Astrocyte (in vitro differentiated cells and primary cell): ENCODE measurements around the gene TNFRSF25. TPM values are rescaled to one million over a fixed set of nuclear protein-coding genes. Genes with fewer than 3 reads are reported as not detected.

Experiments
- DNase-seq: peaks from one replicate; pipeline ENCODE4 v3.0.0-alpha.2; 2010; ENCODE audit warnings: low read depth
- FAIRE-seq: peaks from 2 replicates; lab custom pipeline; 2011; peaks lifted over from hg19 to GRCh38; lab: Jason Lieb, UNC
- H2AFZ ChIP-seq: 2 replicates; pipeline ENCODE4 v1.6.0; 2012; ENCODE audit warnings: low read depth, low read length, inconsistent platforms
- H3K27ac ChIP-seq: 2 replicates; pipeline ENCODE4 v1.5.1; 2011; ENCODE audit warnings: low read depth, low read length, inconsistent platforms
- H3K27me3 ChIP-seq: 2 replicates; pipeline ENCODE4 v1.6.0; 2011; ENCODE audit warnings: low read length, inconsistent platforms; ENCODE audit not compliant: insufficient read depth
- H3K36me3 ChIP-seq: 2 replicates; pipeline ENCODE4 v1.5.1; 2011; ENCODE audit warnings: low read length, inconsistent platforms; ENCODE audit not compliant: insufficient read depth
- H3K4me1 ChIP-seq: 2 replicates; pipeline ENCODE4 v1.5.1; 2011; ENCODE audit warnings: low read length, inconsistent platforms; ENCODE audit not compliant: insufficient read depth
- H3K4me2 ChIP-seq: 2 replicates; pipeline ENCODE4 v1.6.0; 2012; ENCODE audit warnings: low read length, inconsistent platforms
- H3K4me3 ChIP-seq: 2 replicates; pipeline ENCODE4 v1.5.1; 2011; ENCODE audit warnings: low read depth, mild to moderate bottlenecking, low read length, inconsistent platforms; ENCODE audit not compliant: insufficient read depth
- H3K79me2 ChIP-seq: 2 replicates; pipeline ENCODE4 v1.6.0; 2012; ENCODE audit warnings: mild to moderate bottlenecking, low read length, inconsistent platforms; ENCODE audit not compliant: insufficient read depth
- H3K9ac ChIP-seq: 2 replicates; pipeline ENCODE4 v1.6.0; 2012; ENCODE audit warnings: mild to moderate bottlenecking, low read length, inconsistent platforms
- H3K9me3 ChIP-seq: 2 replicates; pipeline ENCODE4 v1.5.1; 2012; ENCODE audit warnings: low read depth, mild to moderate bottlenecking, low read length, inconsistent platforms; ENCODE audit not compliant: insufficient read depth
- H4K20me1 ChIP-seq: 2 replicates; pipeline ENCODE4 v1.6.0; 2012; ENCODE audit warnings: low read length, inconsistent platforms; ENCODE audit not compliant: insufficient read depth
- H3K27ac Mint-ChIP-seq: one replicate; pipeline ENCODE4 v1.8.0; 2021; ENCODE audit warnings: mild to moderate bottlenecking, mixed read lengths; ENCODE audit not compliant: unreplicated experiment
- H3K27me3 Mint-ChIP-seq: one replicate; pipeline ENCODE4 v1.8.0; 2021; ENCODE audit warnings: low read depth, mixed read lengths; ENCODE audit not compliant: unreplicated experiment
- H3K36me3 Mint-ChIP-seq: one replicate; pipeline ENCODE4 v1.8.0; 2021; ENCODE audit warnings: low read depth, mixed read lengths; ENCODE audit not compliant: unreplicated experiment
- H3K4me1 Mint-ChIP-seq: one replicate; pipeline ENCODE4 v1.8.0; 2021; ENCODE audit warnings: low read depth, mixed read lengths; ENCODE audit not compliant: unreplicated experiment
- H3K4me3 Mint-ChIP-seq: one replicate; pipeline ENCODE4 v1.8.0; 2021; ENCODE audit warnings: mild to moderate bottlenecking, moderate library complexity, mixed read lengths; ENCODE audit not compliant: unreplicated experiment
- H3K9me3 Mint-ChIP-seq: one replicate; pipeline ENCODE4 v1.8.0; 2021; ENCODE audit warnings: mild to moderate bottlenecking, mixed read lengths; ENCODE audit not compliant: unreplicated experiment
- CTCF ChIP-seq: IDR thresholded peaks from 2 replicates; pipeline ENCODE4 v1.5.1; 2011; ENCODE audit warnings: low read depth, mild to moderate bottlenecking, inconsistent platforms, low read length, moderate library complexity; ENCODE audit not compliant: insufficient read depth
- EZH2 ChIP-seq: IDR thresholded peaks from 2 replicates; pipeline ENCODE4 v1.6.1; 2012; ENCODE audit warnings: mild to moderate bottlenecking, low read length, inconsistent platforms; ENCODE audit not compliant: insufficient read depth
- total RNA-seq: library from RNA; stranded (reverse); gene quantifications from 2 replicates; pipeline ENCODE4 v1.2.1, GENCODE V29; 2021

TNFRSF25 gene
- total RNA-seq, 1 donor from 2014 or later: 18.8 TPM

GRCh38 chr1:6470132-6471085 is 4.4 kb upstream of the TNFRSF25 start:
- Histone ChIP-seq H3K4me2 (no peak overlapping the region), H3K27me3 (no peaks in the 10 kb centered on the region), H4K20me1 (peaks cover 42% of the 10 kb centered on the region), H3K4me1 (no peaks in the 10 kb centered on the region), H3K36me3 (peaks cover 6% of the 10 kb centered on the region), H3K4me3 (no peak overlapping the region), H2AFZ (no peak overlapping the region), H3K27ac (no peak overlapping the region), H3K9ac (no peak overlapping the region), H3K9me3 (no peaks in the 10 kb centered on the region), H3K79me2 (no peaks in the 10 kb centered on the region)
- H3K9me3 Mint-ChIP-seq: no peaks in the 10 kb centered on the region
- peaks cover 7% of the 10 kb centered on the region for H3K27me3 Mint-ChIP-seq
- H3K4me3 Mint-ChIP-seq: no peak overlapping the region
- H3K27ac Mint-ChIP-seq: no peak overlapping the region
- FAIRE-seq (no peak), DNase-seq (no peak)
- TF ChIP-seq EZH2 (no peak), CTCF (no peak)
- H3K36me3 Mint-ChIP-seq: peaks cover 28% of the 10 kb centered on the region
- no peaks in the 10 kb centered on the region for H3K4me1 Mint-ChIP-seq

- H3K36me3 Mint-ChIP-seq: peaks cover 29% of the 10 kb centered on the region
- peaks cover 7% of the 10 kb centered on the region for H3K27me3 Mint-ChIP-seq
- Histone ChIP-seq H4K20me1 (peaks cover 52% of the 10 kb centered on the region), H2AFZ (no peak overlapping the region), H3K27me3 (no peaks in the 10 kb centered on the region), H3K4me1 (no peaks in the 10 kb centered on the region), H3K4me3 (no peak overlapping the region), H3K79me2 (no peaks in the 10 kb centered on the region), H3K9ac (no peak overlapping the region), H3K27ac (no peak overlapping the region), H3K36me3 (peaks cover 6% of the 10 kb centered on the region), H3K9me3 (no peaks in the 10 kb centered on the region), H3K4me2 (no peak overlapping the region)
- no peak overlapping the region for H3K4me3 Mint-ChIP-seq
- TF ChIP-seq EZH2 (no peak), CTCF (no peak)
- FAIRE-seq (no peak), DNase-seq (no peak)
- H3K27ac Mint-ChIP-seq: no peak overlapping the region
- no peaks in the 10 kb centered on the region for H3K9me3 Mint-ChIP-seq
- no peaks in the 10 kb centered on the region for H3K4me1 Mint-ChIP-seq
These were observed 2.9 kb upstream of the TNFRSF25 start for GRCh38 chr1:6468729-6469461.
